ENCODE results near the gene NDUFS8.

Gene NDUFS8

GRCh38 chr11:68015467-68015866 is 15.0 kb upstream of the NDUFS8 start:
- DNase-seq (ENCODE audit: low read depth in 2 of 2) = no peak

- no peak for DNase-seq (ENCODE audit: low read depth in 2 of 2)
Observed at GRCh38 chr11:68016161-68016903, 14.1 kb upstream of the NDUFS8 start.

GRCh38 chr11:68016904-68017817 is 13.3 kb upstream of the NDUFS8 start:
- no peak for DNase-seq (ENCODE audit: low read depth in 2 of 2)

- DNase-seq (ENCODE audit: low read depth in 2 of 2) = no peak
Observed at GRCh38 chr11:68017980-68018729, 12.3 kb upstream of the NDUFS8 start.

- no peak for DNase-seq (ENCODE audit: low read depth in 2 of 2)
Observed at GRCh38 chr11:68018730-68019190, 11.7 kb upstream of the NDUFS8 start.

GRCh38 chr11:68019486-68019885 is 11.0 kb upstream of the NDUFS8 start:
- DNase-seq (ENCODE audit: low read depth in 2 of 2) = no peak

GRCh38 chr11:68020575-68020974 is 9.9 kb upstream of the NDUFS8 start:
- no peak for DNase-seq (ENCODE audit: low read depth in 2 of 2)

- no peak for DNase-seq (ENCODE audit: low read depth in 2 of 2)
Observed at GRCh38 chr11:68021167-68021787, 9.2 kb upstream of the NDUFS8 start.

- DNase-seq (ENCODE audit: low read depth in 2 of 2) = no peak
Observed at GRCh38 chr11:68022531-68022930, 8.0 kb upstream of the NDUFS8 start.

- no peak for DNase-seq (ENCODE audit: low read depth in 2 of 2)
Observed at GRCh38 chr11:68024508-68024907, 6.0 kb upstream of the NDUFS8 start.

GRCh38 chr11:68025047-68025446 is 5.4 kb upstream of the NDUFS8 start:
- no peak for DNase-seq (ENCODE audit: low read depth in 2 of 2)

GRCh38 chr11:68026391-68027105 is 3.9 kb upstream of the NDUFS8 start:
- no peak for DNase-seq (ENCODE audit: low read depth in 2 of 2)

GRCh38 chr11:68027667-68028066 is 2.8 kb upstream of the NDUFS8 start:
- no peak for DNase-seq (ENCODE audit: low read depth in 2 of 2)

- no peak for DNase-seq (ENCODE audit: low read depth in 2 of 2)
Observed at GRCh38 chr11:68028802-68029545, 1.5 kb upstream of the NDUFS8 start.

GRCh38 chr11:68031144-68031464 is 623 bp downstream of the NDUFS8 start:
- no peak for DNase-seq (ENCODE audit: low read depth in 2 of 2)

- no peak for DNase-seq (ENCODE audit: low read depth in 2 of 2)
Observed at GRCh38 chr11:68032003-68032402, 1.5 kb downstream of the NDUFS8 start.

GRCh38 chr11:68032997-68033707 is 2.7 kb downstream of the NDUFS8 start:
- no peak for DNase-seq (ENCODE audit: low read depth in 2 of 2)

GRCh38 chr11:68033708-68034045 is 3.2 kb downstream of the NDUFS8 start:
- DNase-seq (ENCODE audit: low read depth in 2 of 2) = no peak

- no peak for DNase-seq (ENCODE audit: low read depth in 2 of 2)
Observed at GRCh38 chr11:68035266-68035876, 4.9 kb downstream of the NDUFS8 start.
